RPMI7951 (cell line): ENCODE results near the gene MRGPRX4. TPM values are rescaled to one million over a fixed set of nuclear protein-coding genes. Genes with fewer than 3 reads are reported as not detected.
"Not testable (repeated sequence)": the region's sequence is repeated elsewhere in the genome, so short reads cannot be mapped to it uniquely, and the experiment has no call there.

Experiments
- DNase-seq: peaks from one replicate; pipeline ENCODE4 v3.0.0-alpha.2; 2012; ENCODE audit warnings: low read depth
- total RNA-seq: library from RNA; depleted of rRNA; stranded (reverse); fragments of >200 nt; shearing (Covaris generic); gene quantifications from 2 replicates; pipeline ENCODE4 v1.2.3, GENCODE V29; 2014; rRNA removed

Gene MRGPRX4
- total RNA-seq = not detected in 2 replicates

GRCh38 chr11:18172666-18173065 lies at the start of gene MRGPRX4:
Gene MRGPRX4 (plus strand): TSS chr11:18172837. CDS start chr11:18173257, 420 bp downstream.
- peak; percentile 6 for DNase-seq

- DNase-seq = not testable (repeated sequence)
Observed at GRCh38 chr11:18131115-18131514, 41.5 kb upstream of the MRGPRX4 start.

- DNase-seq = no peak
Observed at GRCh38 chr11:18132341-18132740, 40.3 kb upstream of the MRGPRX4 start, which contains the start of gene MRGPRX3. Gene MRGPRX3 (plus strand): TSS chr11:18132571. CDS start chr11:18137203, 4,632 bp downstream.

- DNase-seq = no peak
Observed at GRCh38 chr11:18135308-18135707, 37.3 kb upstream of the MRGPRX4 start.

- no peak for DNase-seq
Observed at GRCh38 chr11:18137186-18137800, 35.3 kb upstream of the MRGPRX4 start.

GRCh38 chr11:18140145-18140544 lies 32.5 kb upstream of the MRGPRX4 start:
- no peak for DNase-seq

- DNase-seq = peak; percentile 9
Observed at GRCh38 chr11:18144243-18144642, 28.4 kb upstream of the MRGPRX4 start.

GRCh38 chr11:18145025-18145424 lies 27.6 kb upstream of the MRGPRX4 start:
- no peak for DNase-seq

- no peak for DNase-seq
Observed at GRCh38 chr11:18145837-18146236, 26.8 kb upstream of the MRGPRX4 start.

GRCh38 chr11:18151581-18151980 lies 21.1 kb upstream of the MRGPRX4 start:
- no peak for DNase-seq

- DNase-seq = no peak
Observed at GRCh38 chr11:18168372-18168771, 4.3 kb upstream of the MRGPRX4 start.

GRCh38 chr11:18171377-18172000 lies 1.1 kb upstream of the MRGPRX4 start:
- DNase-seq = peak; percentile 22

- DNase-seq = no peak
Observed at GRCh38 chr11:18173225-18173866, 709 bp downstream of the MRGPRX4 start.

- no peak for DNase-seq
Observed at GRCh38 chr11:18188796-18189195, 16.2 kb downstream of the MRGPRX4 start.

- DNase-seq = not testable (repeated sequence)
Observed at GRCh38 chr11:18189476-18190245, 17.0 kb downstream of the MRGPRX4 start.

- no peak for DNase-seq
Observed at GRCh38 chr11:18191376-18191775, 18.7 kb downstream of the MRGPRX4 start.

GRCh38 chr11:18193010-18193409 lies 20.4 kb downstream of the MRGPRX4 start:
- no peak for DNase-seq

- DNase-seq = no peak
Observed at GRCh38 chr11:18196532-18196931, 23.9 kb downstream of the MRGPRX4 start.

GRCh38 chr11:18197738-18198137 lies 25.1 kb downstream of the MRGPRX4 start:
- DNase-seq = not testable (repeated sequence)

GRCh38 chr11:18203723-18204122 lies 31.1 kb downstream of the MRGPRX4 start:
- peak; percentile 31 for DNase-seq

- DNase-seq = no peak
Observed at GRCh38 chr11:18204220-18204619, 31.6 kb downstream of the MRGPRX4 start.

- no peak for DNase-seq
Observed at GRCh38 chr11:18204771-18205170, 32.1 kb downstream of the MRGPRX4 start.
